Adrenal gland (tissue), 5 donors: ENCODE measurements around the gene PKNOX2.

Source experiments
- CTCF ChIP-seq, 6 experiments: fragments of 450-650 bp in 4 of 6; fragments of 200-600 bp in 2 of 6; sonication (generic) in 1 of 6; IDR thresholded peaks; 1 replicate in 5 of 6; 2 replicates in 1 of 6; pipeline versions ENCODE4 v1.5.1 to v1.8.0; 2016 to 2021; ENCODE audit warnings: antibody characterized with exemption in 6 of 6, mild to moderate bottlenecking in 2 of 6, moderate library complexity in 1 of 6
- POLR2A ChIP-seq, 2 donors: fragments of 450-650 bp; IDR thresholded peaks; one replicate each; pipeline ENCODE4 v1.6.1; 2017; ENCODE audit warnings: antibody characterized with exemption in 2 of 2, mild to moderate bottlenecking in 2 of 2, moderate library complexity in 1 of 2
- donor health status: DM: no; HTN: no; CAD: no.

DNA sequence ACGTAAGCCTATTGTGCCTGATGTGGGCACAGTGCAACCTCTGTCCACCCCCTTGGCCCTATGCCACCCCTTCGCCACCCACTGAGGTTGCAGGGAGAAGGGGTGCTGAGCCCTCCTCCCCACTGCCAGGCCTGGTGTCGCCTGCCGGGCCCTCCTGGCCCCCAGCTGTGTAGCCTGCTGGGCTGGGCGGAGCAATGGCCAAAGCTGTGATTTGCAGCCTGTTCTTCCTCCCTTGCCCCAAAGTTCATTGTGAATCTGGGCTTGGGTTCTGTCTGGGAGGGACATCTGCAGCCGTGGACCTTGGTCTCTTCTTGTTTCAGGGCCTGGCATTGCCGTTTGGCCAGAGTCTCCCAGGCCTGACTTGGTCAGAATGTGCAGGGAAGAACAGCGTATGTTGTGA is 121.9 kb downstream of the PKNOX2 start:
- TF ChIP-seq CTCF (IDR thresholded peaks at IDR 0.05) (no peak), POLR2A (IDR thresholded peaks at IDR 0.05) (no peak)
